COLO829 (cell line): ENCODE data around the gene GPR34.

Experiments used
- DNase-seq: peaks from one replicate; pipeline ENCODE4 v3.0.0; 2012; ENCODE audit warnings: low spot score

Gene GPR34

DNA sequence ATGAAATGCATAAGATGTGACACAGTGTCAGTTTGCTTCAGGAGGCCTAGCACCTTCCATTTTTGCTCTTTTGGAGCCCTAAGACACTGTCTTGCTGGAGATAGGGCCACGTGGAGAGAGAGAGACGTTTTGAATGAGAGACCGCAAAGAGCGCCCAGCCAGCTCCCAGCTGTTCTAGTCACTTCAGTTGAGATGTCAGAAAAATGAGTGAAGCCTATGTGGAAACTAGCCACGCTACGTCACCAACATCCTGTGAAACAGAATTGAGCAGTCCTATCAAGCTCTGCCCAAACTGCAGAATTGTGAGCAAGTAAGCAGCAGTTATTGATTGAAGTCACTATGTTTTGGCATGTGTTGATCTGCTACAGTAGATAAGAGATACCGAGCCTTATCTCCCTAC, 48.3 kb downstream of the GPR34 start:
- no peak for DNase-seq

- DNase-seq, result no peak
Observed at GRCh38 chrX:41739871-41740270, 51.1 kb downstream of the GPR34 start.
